OCI-LY7 (cell line): ENCODE data around the gene F8.

Experiments
- EZH2phosphoT487 ChIP-seq: fragments of 200-600 bp; sonication (generic); IDR thresholded peaks from 2 replicates; pipeline ENCODE4 v1.6.1; 2018; ENCODE audit warnings: low read depth, borderline replicate concordance, mild to moderate bottlenecking, mixed run types, antibody characterized with exemption, low read length, moderate library complexity, mixed read lengths
- TF ChIP-seq, protein P1 (sequence below): fragments of 200-600 bp; sonication (generic); conservative IDR thresholded peaks from 2 replicates; pipeline ENCODE4 v1.5.1; 2014; ENCODE audit warnings: mild to moderate bottlenecking, antibody characterized with exemption, low read length, moderate library complexity, mixed read lengths

DNA sequence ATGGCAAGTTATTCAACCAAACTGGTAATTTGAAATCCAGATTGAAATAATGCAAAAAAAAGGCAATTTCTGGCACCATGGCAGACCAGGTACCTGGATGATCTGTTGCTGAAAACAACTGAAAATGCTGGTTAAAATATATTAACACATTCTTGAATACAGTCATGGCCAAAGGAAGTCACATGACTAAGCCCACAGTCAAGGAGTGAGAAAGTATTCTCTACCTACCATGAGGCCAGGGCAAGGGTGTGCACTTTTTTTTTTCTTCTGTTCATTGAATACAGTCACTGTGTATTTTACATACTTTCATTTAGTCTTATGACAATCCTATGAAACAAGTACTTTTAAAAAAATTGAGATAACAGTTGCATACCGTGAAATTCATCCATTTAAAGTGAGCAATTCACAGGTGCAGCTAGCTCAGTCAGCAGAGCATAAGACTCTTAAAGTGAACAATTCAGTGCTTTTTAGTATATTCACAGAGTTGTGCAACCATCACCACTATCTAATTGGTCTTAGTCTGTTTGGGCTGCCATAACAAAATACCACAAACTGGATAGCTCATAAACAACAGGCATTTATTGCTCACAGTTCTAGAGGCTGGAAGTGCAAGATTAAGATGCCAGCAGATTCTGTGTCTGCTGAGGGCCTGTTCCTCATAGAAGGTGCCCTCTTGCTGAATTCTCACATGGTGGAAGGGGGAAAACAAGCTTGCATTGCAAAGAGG lies 212.4 kb downstream of the F8 start:
- TF ChIP-seq, protein P1, sequence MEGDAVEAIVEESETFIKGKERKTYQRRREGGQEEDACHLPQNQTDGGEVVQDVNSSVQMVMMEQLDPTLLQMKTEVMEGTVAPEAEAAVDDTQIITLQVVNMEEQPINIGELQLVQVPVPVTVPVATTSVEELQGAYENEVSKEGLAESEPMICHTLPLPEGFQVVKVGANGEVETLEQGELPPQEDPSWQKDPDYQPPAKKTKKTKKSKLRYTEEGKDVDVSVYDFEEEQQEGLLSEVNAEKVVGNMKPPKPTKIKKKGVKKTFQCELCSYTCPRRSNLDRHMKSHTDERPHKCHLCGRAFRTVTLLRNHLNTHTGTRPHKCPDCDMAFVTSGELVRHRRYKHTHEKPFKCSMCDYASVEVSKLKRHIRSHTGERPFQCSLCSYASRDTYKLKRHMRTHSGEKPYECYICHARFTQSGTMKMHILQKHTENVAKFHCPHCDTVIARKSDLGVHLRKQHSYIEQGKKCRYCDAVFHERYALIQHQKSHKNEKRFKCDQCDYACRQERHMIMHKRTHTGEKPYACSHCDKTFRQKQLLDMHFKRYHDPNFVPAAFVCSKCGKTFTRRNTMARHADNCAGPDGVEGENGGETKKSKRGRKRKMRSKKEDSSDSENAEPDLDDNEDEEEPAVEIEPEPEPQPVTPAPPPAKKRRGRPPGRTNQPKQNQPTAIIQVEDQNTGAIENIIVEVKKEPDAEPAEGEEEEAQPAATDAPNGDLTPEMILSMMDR, result no peak
- no peak for TF ChIP-seq EZH2phosphoT487
